ENCODE measurements around the gene DYNC2H1.

Gene DYNC2H1

GRCh38 chr11:103108933-103109817 lies at the start of gene DYNC2H1:
Gene DYNC2H1 (plus strand): TSS chr11:103109426. CDS start chr11:103109575, 149 bp downstream.
- DNase-seq (ENCODE audit: low read depth), result peak; percentile 76

- DNase-seq (ENCODE audit: low read depth), result no peak
Measured at GRCh38 chr11:103061656-103062055, 47.6 kb upstream of the DYNC2H1 start.

GRCh38 chr11:103067118-103067517 lies 42.1 kb upstream of the DYNC2H1 start:
- DNase-seq (ENCODE audit: low read depth), result no peak

- no peak for DNase-seq (ENCODE audit: low read depth)
Measured at GRCh38 chr11:103069367-103069766, 39.9 kb upstream of the DYNC2H1 start.

- DNase-seq (ENCODE audit: low read depth), result no peak
Measured at GRCh38 chr11:103070142-103070541, 39.1 kb upstream of the DYNC2H1 start.

- DNase-seq (ENCODE audit: low read depth), result no peak
Measured at GRCh38 chr11:103071008-103071407, 38.2 kb upstream of the DYNC2H1 start.

GRCh38 chr11:103076361-103076760 lies 32.9 kb upstream of the DYNC2H1 start:
- no peak for DNase-seq (ENCODE audit: low read depth)

- DNase-seq (ENCODE audit: low read depth), result no peak
Measured at GRCh38 chr11:103077554-103077953, 31.7 kb upstream of the DYNC2H1 start.

- DNase-seq (ENCODE audit: low read depth), result no peak
Measured at GRCh38 chr11:103078710-103079109, 30.5 kb upstream of the DYNC2H1 start.

GRCh38 chr11:103079833-103080232 lies 29.4 kb upstream of the DYNC2H1 start:
- DNase-seq (ENCODE audit: low read depth), result no peak

GRCh38 chr11:103085758-103086365 lies 23.4 kb upstream of the DYNC2H1 start:
- DNase-seq (ENCODE audit: low read depth), result no peak

GRCh38 chr11:103086461-103086860 lies 22.8 kb upstream of the DYNC2H1 start:
- no peak for DNase-seq (ENCODE audit: low read depth)

GRCh38 chr11:103091064-103091800 lies 18.0 kb upstream of the DYNC2H1 start:
- no peak for DNase-seq (ENCODE audit: low read depth)

- peak; percentile 89 for DNase-seq (ENCODE audit: low read depth)
Measured at GRCh38 chr11:103091801-103092524, 17.3 kb upstream of the DYNC2H1 start, which contains the start of gene DCUN1D5. Gene DCUN1D5 (minus strand): TSS chr11:103092160. CDS start chr11:103091872, 288 bp downstream.

- no peak for DNase-seq (ENCODE audit: low read depth)
Measured at GRCh38 chr11:103097279-103097678, 11.9 kb upstream of the DYNC2H1 start.

- DNase-seq (ENCODE audit: low read depth), result no peak
Measured at GRCh38 chr11:103109818-103110388, 677 bp downstream of the DYNC2H1 start.

GRCh38 chr11:103110391-103110790 lies 1.2 kb downstream of the DYNC2H1 start:
- DNase-seq (ENCODE audit: low read depth), result no peak

GRCh38 chr11:103111400-103111799 lies 2.2 kb downstream of the DYNC2H1 start:
- DNase-seq (ENCODE audit: low read depth), result no peak

- DNase-seq (ENCODE audit: low read depth), result no peak
Measured at GRCh38 chr11:103112364-103112763, 3.1 kb downstream of the DYNC2H1 start.

GRCh38 chr11:103114836-103115235 lies 5.6 kb downstream of the DYNC2H1 start:
- DNase-seq (ENCODE audit: low read depth), result no peak

GRCh38 chr11:103125462-103125861 lies 16.2 kb downstream of the DYNC2H1 start:
- DNase-seq (ENCODE audit: low read depth), result no peak
